ENCODE data around the gene PEPD.
"Not testable (repeated sequence)": the region's sequence is repeated elsewhere in the genome, so short reads cannot be mapped to it uniquely, and the experiment has no call there.

PEPD gene

DNA sequence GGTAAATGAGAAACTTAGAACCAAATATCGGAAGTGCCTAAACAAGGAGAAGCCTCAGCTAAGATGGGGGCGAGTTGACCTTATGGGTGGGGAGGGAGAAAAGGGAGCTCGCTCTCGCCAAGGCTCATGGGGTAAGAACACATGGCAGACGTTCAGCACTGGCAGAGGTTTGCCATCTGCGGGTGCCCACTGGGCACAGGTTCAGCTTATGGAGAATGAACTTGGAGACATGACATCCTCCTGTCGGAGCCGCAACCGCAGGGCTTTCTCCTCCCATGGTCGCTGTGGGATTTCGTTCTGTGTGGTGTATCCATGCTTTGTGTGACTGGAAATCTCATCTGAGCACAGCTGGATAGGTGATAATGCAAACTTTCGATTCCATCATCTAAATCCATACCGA lies 36.1 kb upstream of the PEPD start:
- H3K27me3 ChIP-seq (ENCODE audit: control insufficient read depth, insufficient read depth, low read length, poor library complexity, severe bottlenecking) = no peaks in the 10 kb centered on the region

GRCh38 chr19:33557196-33557595 lies 35.6 kb upstream of the PEPD start:
- no peaks in the 10 kb centered on the region for H3K36me3 ChIP-seq (ENCODE audit: control insufficient read depth, insufficient read depth, low read length)
- no peak overlapping the region for H3K4me3 ChIP-seq (ENCODE audit: insufficient read depth, low read depth, low read length)
- 93 to 96% methylated on average over 9 to 10 of the region's 10 CpGs for WGBS, 2 experiments
- H3K9me3 ChIP-seq (ENCODE audit: control insufficient read depth, low read length) = no peaks in the 10 kb centered on the region
- H3K27ac ChIP-seq (ENCODE audit: insufficient read depth, low read depth, low read length, poor library complexity, severe bottlenecking) = no peak overlapping the region
- H3K4me1 ChIP-seq (ENCODE audit: control insufficient read depth, insufficient read depth, low read length) = no peaks in the 10 kb centered on the region
- H3K27me3 ChIP-seq (ENCODE audit: control insufficient read depth, insufficient read depth, low read length, poor library complexity, severe bottlenecking) = no peaks in the 10 kb centered on the region

More for the DNA sequence above, 36.1 kb upstream of the PEPD start:
- Histone ChIP-seq H3K27ac (ENCODE audit: insufficient read depth, low read depth, low read length, poor library complexity, severe bottlenecking) (no peak overlapping the region), H3K9me3 (ENCODE audit: control insufficient read depth, low read length) (no peaks in the 10 kb centered on the region), H3K36me3 (ENCODE audit: control insufficient read depth, insufficient read depth, low read length) (no peaks in the 10 kb centered on the region), H3K4me1 (ENCODE audit: control insufficient read depth, insufficient read depth, low read length) (peaks cover 3% of the 10 kb centered on the region), H3K4me3 (ENCODE audit: insufficient read depth, low read depth, low read length) (no peak overlapping the region)
- WGBS, 2 experiments = 91 to 94% methylated on average over 13 of the region's 13 CpGs

DNA sequence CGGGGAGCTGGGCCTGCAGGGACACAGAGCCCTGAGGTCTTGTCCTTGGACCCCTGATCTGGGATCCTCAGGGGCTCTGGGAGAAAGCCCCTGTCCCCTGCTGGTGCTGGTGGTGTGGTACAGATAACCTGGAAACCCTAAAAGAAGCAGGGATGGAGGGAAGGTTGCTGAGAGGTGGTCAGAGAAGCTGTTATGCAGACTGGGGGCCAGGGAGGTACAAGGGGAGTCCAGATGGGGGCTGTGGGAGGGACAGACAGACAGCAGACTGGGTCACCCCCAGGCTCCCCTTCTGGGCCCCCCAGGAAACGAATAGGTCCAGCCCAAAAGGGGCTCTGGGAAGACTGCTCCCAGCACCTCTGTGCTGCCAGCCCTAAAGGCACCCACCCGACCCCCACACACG lies 34.7 kb upstream of the PEPD start:
- Histone ChIP-seq H3K27me3 (ENCODE audit: control insufficient read depth, insufficient read depth, low read length, poor library complexity, severe bottlenecking) (no peaks in the 10 kb centered on the region), H3K27ac (ENCODE audit: insufficient read depth, low read depth, low read length, poor library complexity, severe bottlenecking) (no peak overlapping the region), H3K9me3 (ENCODE audit: control insufficient read depth, low read length) (no peaks in the 10 kb centered on the region), H3K4me3 (ENCODE audit: insufficient read depth, low read depth, low read length) (no peak overlapping the region), H3K36me3 (ENCODE audit: control insufficient read depth, insufficient read depth, low read length) (no peaks in the 10 kb centered on the region), H3K4me1 (ENCODE audit: control insufficient read depth, insufficient read depth, low read length) (no peaks in the 10 kb centered on the region)
- 78 to 87% methylated on average over 4 of the region's 4 CpGs for WGBS, 2 experiments

GRCh38 chr19:33555726-33556125 lies 34.1 kb upstream of the PEPD start:
- H3K27ac ChIP-seq (ENCODE audit: insufficient read depth, low read depth, low read length, poor library complexity, severe bottlenecking); H3K36me3 ChIP-seq (ENCODE audit: control insufficient read depth, insufficient read depth, low read length); H3K9me3 ChIP-seq (ENCODE audit: control insufficient read depth, low read length); H3K4me3 ChIP-seq (ENCODE audit: insufficient read depth, low read depth, low read length); H3K4me1 ChIP-seq (ENCODE audit: control insufficient read depth, insufficient read depth, low read length); H3K27me3 ChIP-seq (ENCODE audit: control insufficient read depth, insufficient read depth, low read length, poor library complexity, severe bottlenecking): not testable (repeated sequence)
- WGBS, 2 experiments = 93 to 96% methylated on average over 4 of the region's 4 CpGs

GRCh38 chr19:33554821-33555220 lies 33.2 kb upstream of the PEPD start:
- Histone ChIP-seq H3K4me1 (ENCODE audit: control insufficient read depth, insufficient read depth, low read length) (no peaks in the 10 kb centered on the region), H3K36me3 (ENCODE audit: control insufficient read depth, insufficient read depth, low read length) (no peaks in the 10 kb centered on the region), H3K27me3 (ENCODE audit: control insufficient read depth, insufficient read depth, low read length, poor library complexity, severe bottlenecking) (no peaks in the 10 kb centered on the region), H3K9me3 (ENCODE audit: control insufficient read depth, low read length) (no peaks in the 10 kb centered on the region), H3K27ac (ENCODE audit: insufficient read depth, low read depth, low read length, poor library complexity, severe bottlenecking) (no peak overlapping the region), H3K4me3 (ENCODE audit: insufficient read depth, low read depth, low read length) (no peak overlapping the region)
- 92% methylated on average over 7 of the region's 7 CpGs for WGBS, 2 experiments

DNA sequence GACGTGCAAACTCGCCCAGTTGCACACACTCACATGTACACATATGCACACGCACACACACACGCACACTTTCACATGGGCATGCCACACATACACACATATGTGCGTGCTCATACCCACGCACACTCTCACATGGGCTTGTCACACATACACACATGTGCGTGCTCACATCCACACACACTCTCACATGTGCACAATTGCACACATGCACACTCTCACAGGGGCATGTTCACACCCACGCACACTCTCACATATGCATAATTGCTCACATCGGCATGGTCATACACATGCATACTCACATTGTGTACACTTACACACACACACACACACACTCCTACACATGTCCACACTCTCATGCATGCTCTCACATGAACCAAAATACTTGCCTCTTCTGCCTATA lies 32.8 kb upstream of the PEPD start:
- Histone ChIP-seq H3K4me3 (ENCODE audit: insufficient read depth, low read depth, low read length) (no peak overlapping the region), H3K36me3 (ENCODE audit: control insufficient read depth, insufficient read depth, low read length) (no peaks in the 10 kb centered on the region), H3K4me1 (ENCODE audit: control insufficient read depth, insufficient read depth, low read length) (no peaks in the 10 kb centered on the region), H3K9me3 (ENCODE audit: control insufficient read depth, low read length) (no peaks in the 10 kb centered on the region), H3K27ac (ENCODE audit: insufficient read depth, low read depth, low read length, poor library complexity, severe bottlenecking) (no peak overlapping the region), H3K27me3 (ENCODE audit: control insufficient read depth, insufficient read depth, low read length, poor library complexity, severe bottlenecking) (no peaks in the 10 kb centered on the region)
- 93 to 95% methylated on average over 9 of the region's 9 CpGs for WGBS, 2 experiments

DNA sequence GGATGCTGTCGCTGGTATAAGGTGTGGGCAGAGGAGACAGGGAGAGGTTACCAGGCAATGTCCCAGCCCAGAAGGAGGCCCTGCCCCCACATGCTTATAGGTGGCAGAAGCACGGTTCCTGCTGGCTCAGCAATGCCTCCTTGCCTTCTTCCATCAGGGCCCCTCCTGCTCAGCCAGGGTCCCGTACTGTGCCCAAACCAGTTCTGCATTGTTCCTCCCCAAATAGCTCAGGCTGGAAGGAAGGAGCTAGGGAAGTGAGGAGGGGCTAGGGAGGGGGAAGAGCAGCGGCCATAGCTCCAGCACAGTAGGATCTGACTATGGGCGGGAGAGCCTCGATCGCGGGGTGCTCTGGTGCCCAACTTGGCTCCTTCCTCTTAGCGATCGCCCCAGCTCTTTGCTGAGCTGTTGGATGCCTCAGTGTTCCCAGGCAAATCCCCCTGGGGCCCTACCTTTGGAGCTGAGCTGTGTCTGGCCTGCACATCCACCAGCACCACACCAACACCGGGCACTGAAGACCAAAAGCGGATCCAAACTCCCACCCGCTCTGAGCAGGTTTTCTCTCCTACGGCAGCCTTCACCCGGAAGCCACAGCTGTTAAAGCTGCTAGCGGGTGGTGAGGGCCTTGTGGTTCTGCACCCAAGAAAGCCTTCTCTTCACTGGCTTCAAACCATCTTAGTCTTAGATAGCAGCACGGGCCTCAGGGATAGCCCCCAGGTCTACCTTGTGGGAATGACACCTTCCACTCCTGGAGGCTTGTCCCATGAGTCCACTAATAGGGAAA lies 32.1 kb upstream of the PEPD start:
- Histone ChIP-seq H3K4me3 (ENCODE audit: insufficient read depth, low read depth, low read length) (no peak overlapping the region), H3K27me3 (ENCODE audit: control insufficient read depth, insufficient read depth, low read length, poor library complexity, severe bottlenecking) (no peaks in the 10 kb centered on the region), H3K27ac (ENCODE audit: insufficient read depth, low read depth, low read length, poor library complexity, severe bottlenecking) (no peak overlapping the region), H3K36me3 (ENCODE audit: control insufficient read depth, insufficient read depth, low read length) (no peaks in the 10 kb centered on the region), H3K4me1 (ENCODE audit: control insufficient read depth, insufficient read depth, low read length) (no peaks in the 10 kb centered on the region), H3K9me3 (ENCODE audit: control insufficient read depth, low read length) (no peaks in the 10 kb centered on the region)
- WGBS, 2 experiments = 91 to 94% methylated on average over 17 of the region's 17 CpGs

DNA sequence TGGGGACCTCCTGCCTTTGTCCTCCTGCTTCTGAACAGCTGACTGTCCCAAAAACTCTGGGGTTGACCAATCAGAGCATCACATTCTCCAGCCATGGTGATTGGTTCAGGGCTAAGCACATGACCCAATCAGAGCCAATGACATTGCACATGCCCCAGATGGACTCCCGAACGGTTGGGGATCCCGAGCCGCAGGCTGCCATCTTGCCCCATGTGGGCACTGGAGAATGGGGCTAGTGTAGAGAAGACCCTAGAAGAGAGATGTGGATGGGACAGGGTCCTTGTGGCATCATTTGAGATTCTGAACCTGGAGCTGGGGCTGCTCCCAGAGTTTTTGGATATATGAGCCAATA lies 31.3 kb upstream of the PEPD start:
- H3K9me3 ChIP-seq (ENCODE audit: control insufficient read depth, low read length) = no peaks in the 10 kb centered on the region
- 94 to 99% methylated on average over 4 of the region's 4 CpGs for WGBS, 2 experiments
- no peaks in the 10 kb centered on the region for H3K27me3 ChIP-seq (ENCODE audit: control insufficient read depth, insufficient read depth, low read length, poor library complexity, severe bottlenecking)
- H3K27ac ChIP-seq (ENCODE audit: insufficient read depth, low read depth, low read length, poor library complexity, severe bottlenecking) = no peak overlapping the region
- no peak overlapping the region for H3K4me3 ChIP-seq (ENCODE audit: insufficient read depth, low read depth, low read length)
- H3K36me3 ChIP-seq (ENCODE audit: control insufficient read depth, insufficient read depth, low read length) = no peaks in the 10 kb centered on the region
- no peaks in the 10 kb centered on the region for H3K4me1 ChIP-seq (ENCODE audit: control insufficient read depth, insufficient read depth, low read length)

DNA sequence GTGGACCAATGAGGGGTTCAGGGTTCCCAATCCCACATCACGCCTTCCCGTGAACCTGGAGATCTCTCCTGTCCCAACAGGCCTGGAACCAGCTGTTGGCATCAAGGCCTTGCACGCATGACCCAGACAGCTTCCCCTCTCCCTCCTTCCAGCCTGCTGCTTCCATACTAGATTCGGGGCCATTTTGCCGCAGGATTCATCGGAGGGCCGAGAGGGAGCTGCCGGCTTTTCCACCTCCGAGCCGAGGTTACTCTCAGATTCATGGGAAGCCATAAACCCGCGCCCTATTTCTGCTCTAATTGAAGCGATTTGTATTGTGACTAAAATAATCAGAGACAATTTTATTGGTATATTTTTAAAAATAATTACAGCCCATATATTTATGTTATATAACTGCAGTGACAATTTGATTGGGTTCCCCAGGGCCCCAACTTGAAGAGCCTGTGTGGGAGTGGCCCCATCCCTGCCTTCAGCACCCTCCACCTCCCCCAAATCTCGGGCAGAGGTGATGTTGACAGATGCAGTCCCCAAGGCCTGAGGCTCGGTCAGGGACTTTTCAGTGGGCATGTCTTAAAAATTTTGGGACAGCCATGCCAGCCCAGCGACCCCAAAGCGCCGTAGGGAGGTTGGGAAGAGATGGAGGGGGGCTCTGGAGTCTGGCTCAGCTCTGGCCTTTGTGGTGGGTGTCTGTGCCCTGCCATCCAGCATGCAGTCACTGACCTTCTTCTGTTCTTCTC lies 30.8 kb upstream of the PEPD start:
- Histone ChIP-seq H3K27me3 (ENCODE audit: control insufficient read depth, insufficient read depth, low read length, poor library complexity, severe bottlenecking) (no peaks in the 10 kb centered on the region), H3K4me1 (ENCODE audit: control insufficient read depth, insufficient read depth, low read length) (no peaks in the 10 kb centered on the region), H3K9me3 (ENCODE audit: control insufficient read depth, low read length) (no peaks in the 10 kb centered on the region), H3K4me3 (ENCODE audit: insufficient read depth, low read depth, low read length) (no peak overlapping the region), H3K27ac (ENCODE audit: insufficient read depth, low read depth, low read length, poor library complexity, severe bottlenecking) (no peak overlapping the region), H3K36me3 (ENCODE audit: control insufficient read depth, insufficient read depth, low read length) (no peaks in the 10 kb centered on the region)
- WGBS, 2 experiments = 95 to 97% methylated on average over 17 of the region's 18 CpGs

GRCh38 chr19:33551676-33552075 lies 30.1 kb upstream of the PEPD start:
- WGBS, 2 experiments = 93 to 94% methylated on average over 6 of the region's 6 CpGs
- no peak overlapping the region for H3K27ac ChIP-seq (ENCODE audit: insufficient read depth, low read depth, low read length, poor library complexity, severe bottlenecking)
- H3K4me3 ChIP-seq (ENCODE audit: insufficient read depth, low read depth, low read length) = no peak overlapping the region
- H3K36me3 ChIP-seq (ENCODE audit: control insufficient read depth, insufficient read depth, low read length) = no peaks in the 10 kb centered on the region
- no peaks in the 10 kb centered on the region for H3K9me3 ChIP-seq (ENCODE audit: control insufficient read depth, low read length)
- no peaks in the 10 kb centered on the region for H3K27me3 ChIP-seq (ENCODE audit: control insufficient read depth, insufficient read depth, low read length, poor library complexity, severe bottlenecking)
- no peaks in the 10 kb centered on the region for H3K4me1 ChIP-seq (ENCODE audit: control insufficient read depth, insufficient read depth, low read length)

All from ectodermal cell (in vitro differentiated cells).